Neural progenitor cell (in vitro differentiated cells): ENCODE results near the gene COL4A2. TPM values are rescaled to one million over a fixed set of nuclear protein-coding genes. Genes with fewer than 3 reads are reported as not detected.

Experiments
- DNase-seq: peaks from one replicate; pipeline ENCODE4 v3.0.0-alpha.2; 2016; ENCODE audit warnings: low spot score
- H2AFZ ChIP-seq: fragments of 200-600 bp; sonication (generic); replicated peaks from 2 replicates; pipeline ENCODE4 v1.6.1; 2016; ENCODE audit warnings: antibody characterized with exemption
- H3F3A ChIP-seq: fragments of 200-600 bp; sonication (generic); 2 replicates; pipeline ENCODE4 v1.6.1; 2016; ENCODE audit warnings: antibody characterized with exemption, low read depth
- H3K27ac ChIP-seq: fragments of 200-600 bp; sonication (generic); 2 replicates; pipeline ENCODE4 v1.5.1; 2016; ENCODE audit warnings: mild to moderate bottlenecking
- H3K27me3 ChIP-seq: fragments of 200-600 bp; sonication (generic); 2 replicates; pipeline ENCODE4 v1.6.1; 2016; ENCODE audit warnings: mild to moderate bottlenecking, moderate library complexity
- H3K36me3 ChIP-seq: fragments of 200-600 bp; sonication (generic); 2 replicates; pipeline ENCODE4 v1.5.1; 2016
- H3K4me1 ChIP-seq: fragments of 200-600 bp; sonication (generic); 2 replicates; pipeline ENCODE4 v1.6.1; 2016; ENCODE audit warnings: mixed run types
- H3K4me2 ChIP-seq: fragments of 200-600 bp; sonication (generic); 2 replicates; pipeline ENCODE4 v1.6.1; 2016
- H3K4me3 ChIP-seq: fragments of 200-600 bp; sonication (generic); 2 replicates; pipeline ENCODE4 v1.5.1; 2016
- H3K79me2 ChIP-seq: fragments of 200-600 bp; sonication (generic); 2 replicates; pipeline ENCODE4 v1.6.1; 2016; ENCODE audit warnings: low read depth
- H3K9ac ChIP-seq: fragments of 200-600 bp; sonication (generic); 2 replicates; pipeline ENCODE4 v1.6.1; 2016
- H3K9me3 ChIP-seq: fragments of 200-600 bp; sonication (generic); 2 replicates; pipeline ENCODE4 v1.5.1; 2016; ENCODE audit warnings: low read depth
- H4K20me1 ChIP-seq: fragments of 200-600 bp; sonication (generic); 2 replicates; pipeline ENCODE4 v1.6.1; 2016; ENCODE audit warnings: low read depth
- H3K27ac Mint-ChIP-seq: 3 replicates; pipeline ENCODE4 v1.8.0; 2021; ENCODE audit warnings: mixed read lengths
- H3K27me3 Mint-ChIP-seq: 2 replicates; pipeline ENCODE4 v1.8.0; 2022; ENCODE audit warnings: low read depth, mild to moderate bottlenecking, inconsistent platforms, moderate library complexity, mixed read lengths; ENCODE audit not compliant: insufficient read depth
- H3K36me3 Mint-ChIP-seq: 3 replicates; pipeline ENCODE4 v1.8.0; 2021; ENCODE audit warnings: mixed read lengths
- H3K4me1 Mint-ChIP-seq: 3 replicates; pipeline ENCODE4 v1.8.0; 2021; ENCODE audit warnings: mixed read lengths
- H3K4me3 Mint-ChIP-seq: 3 replicates; pipeline ENCODE4 v1.8.0; 2021; ENCODE audit warnings: mild to moderate bottlenecking, moderate library complexity, mixed read lengths
- H3K9me3 Mint-ChIP-seq: 3 replicates; pipeline ENCODE4 v1.8.0; 2020; ENCODE audit warnings: mixed read lengths
- CTCF ChIP-seq: fragments of 200-600 bp; sonication (generic); IDR thresholded peaks from 2 replicates; pipeline ENCODE4 v1.5.1; 2017; ENCODE audit warnings: antibody characterized with exemption, mild to moderate bottlenecking
- EZH2 ChIP-seq: fragments of 200-600 bp; sonication (generic); IDR thresholded peaks from 2 replicates; pipeline ENCODE4 v1.6.1; 2017; ENCODE audit warnings: antibody characterized with exemption, mild to moderate bottlenecking, moderate library complexity
- EZH2phosphoT487 ChIP-seq: fragments of 200-600 bp; sonication (generic); IDR thresholded peaks from 2 replicates; pipeline ENCODE4 v1.6.1; 2017; ENCODE audit warnings: antibody characterized with exemption
- total RNA-seq: library from RNA; depleted of rRNA; stranded (reverse); fragments of >200 nt; gene quantifications from 2 replicates; pipeline ENCODE4 v1.2.3, GENCODE V29; 2015; ENCODE audit warnings: low replicate concordance

COL4A2 gene
- total RNA-seq, 1 donor from 2014 or later, result 73.6 TPM

GRCh38 chr13:110438776-110439175 lies 131.7 kb downstream of the COL4A2 start:
- H3K27me3 ChIP-seq, result no peaks in the 10 kb centered on the region
- H3K9me3 ChIP-seq, result no peaks in the 10 kb centered on the region
- no peak overlapping the region for H3K4me2 ChIP-seq
- H3K9ac ChIP-seq, result no peak overlapping the region
- no peak overlapping the region for H2AFZ ChIP-seq
- no peaks in the 10 kb centered on the region for H3F3A ChIP-seq
- H3K27me3 Mint-ChIP-seq, result peaks cover 2% of the 10 kb centered on the region
- H3K27ac Mint-ChIP-seq, result no peak overlapping the region
- no peaks in the 10 kb centered on the region for H3K4me1 ChIP-seq
- no peak overlapping the region for H3K4me3 ChIP-seq
- no peak overlapping the region for H3K4me3 Mint-ChIP-seq
- no peaks in the 10 kb centered on the region for H4K20me1 ChIP-seq
- no peak for DNase-seq
- TF ChIP-seq EZH2 (no peak), CTCF (no peak), EZH2phosphoT487 (no peak)
- no peaks in the 10 kb centered on the region for H3K36me3 ChIP-seq
- H3K4me1 Mint-ChIP-seq, result peaks cover 4% of the 10 kb centered on the region
- H3K36me3 Mint-ChIP-seq, result peaks cover 42% of the 10 kb centered on the region
- no peak overlapping the region for H3K27ac ChIP-seq
- no peaks in the 10 kb centered on the region for H3K79me2 ChIP-seq
- H3K9me3 Mint-ChIP-seq, result no peaks in the 10 kb centered on the region

GRCh38 chr13:110440946-110441731 lies 134.1 kb downstream of the COL4A2 start:
- peaks cover 39% of the 10 kb centered on the region for H3K36me3 Mint-ChIP-seq
- H3K4me1 Mint-ChIP-seq, result peaks cover 6% of the 10 kb centered on the region
- peaks cover 4% of the 10 kb centered on the region for H3K27me3 Mint-ChIP-seq

GRCh38 chr13:110442930-110443621 lies 136.0 kb downstream of the COL4A2 start:
- TF ChIP-seq EZH2phosphoT487 (no peak), EZH2 (no peak)
- Mint-ChIP-seq H3K27ac (peak overlapping the region; percentile 24), H3K27me3 (peaks cover 4% of the 10 kb centered on the region), H3K4me1 (peaks cover 6% of the 10 kb centered on the region), H3K36me3 (peaks cover 30% of the 10 kb centered on the region), H3K9me3 (no peaks in the 10 kb centered on the region), H3K4me3 (no peak overlapping the region)
- Histone ChIP-seq H3F3A (no peaks in the 10 kb centered on the region), H3K9ac (no peak overlapping the region), H3K9me3 (no peaks in the 10 kb centered on the region), H3K36me3 (no peaks in the 10 kb centered on the region), H3K4me3 (no peak overlapping the region), H3K27ac (no peak overlapping the region), H4K20me1 (no peaks in the 10 kb centered on the region), H3K27me3 (no peaks in the 10 kb centered on the region), H2AFZ (no peak overlapping the region), H3K79me2 (no peaks in the 10 kb centered on the region), H3K4me1 (no peaks in the 10 kb centered on the region), H3K4me2 (no peak overlapping the region)
- DNase-seq, result no peak

More at GRCh38 chr13:110440946-110441731, 134.1 kb downstream of the COL4A2 start:
- H3K4me1 ChIP-seq, result no peaks in the 10 kb centered on the region
- H3K4me3 Mint-ChIP-seq, result no peak overlapping the region
- H3K9ac ChIP-seq, result no peak overlapping the region
- no peak overlapping the region for H2AFZ ChIP-seq
- no peak overlapping the region for H3K4me2 ChIP-seq
- H3K79me2 ChIP-seq, result no peaks in the 10 kb centered on the region
- H3K4me3 ChIP-seq, result no peak overlapping the region
- no peaks in the 10 kb centered on the region for H3K9me3 Mint-ChIP-seq
- no peaks in the 10 kb centered on the region for H4K20me1 ChIP-seq
- H3K27ac Mint-ChIP-seq, result peak overlapping the region; percentile 58
- no peaks in the 10 kb centered on the region for H3K36me3 ChIP-seq
- TF ChIP-seq EZH2 (no peak), CTCF (no peak), EZH2phosphoT487 (no peak)
- H3K27me3 ChIP-seq, result no peaks in the 10 kb centered on the region
- H3F3A ChIP-seq, result no peaks in the 10 kb centered on the region
- no peaks in the 10 kb centered on the region for H3K9me3 ChIP-seq
- DNase-seq, result no peak
- H3K27ac ChIP-seq, result no peak overlapping the region
